ENCODE results near the gene EWSR1.

Gene EWSR1

DNA sequence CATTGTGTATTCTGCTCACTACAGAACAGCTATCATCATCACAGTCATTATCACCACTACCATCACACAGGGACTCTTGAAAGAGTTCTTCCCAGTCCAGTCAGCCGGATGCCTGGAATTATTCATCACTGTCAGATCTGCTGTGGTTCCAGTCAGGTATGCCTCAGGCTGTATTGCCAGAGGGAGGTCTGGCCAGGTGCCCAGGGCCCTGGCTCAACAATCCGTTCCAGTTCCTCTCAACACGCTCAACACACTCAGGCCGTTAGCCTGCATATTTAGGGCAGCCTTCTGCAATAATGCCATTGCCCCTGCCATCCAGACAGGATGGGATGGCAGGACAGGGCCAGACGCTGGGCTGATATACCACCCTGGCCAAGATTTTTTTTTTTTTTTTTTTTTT, 76.1 kb downstream of the EWSR1 start (continued):
- TF ChIP-seq, protein P1, sequence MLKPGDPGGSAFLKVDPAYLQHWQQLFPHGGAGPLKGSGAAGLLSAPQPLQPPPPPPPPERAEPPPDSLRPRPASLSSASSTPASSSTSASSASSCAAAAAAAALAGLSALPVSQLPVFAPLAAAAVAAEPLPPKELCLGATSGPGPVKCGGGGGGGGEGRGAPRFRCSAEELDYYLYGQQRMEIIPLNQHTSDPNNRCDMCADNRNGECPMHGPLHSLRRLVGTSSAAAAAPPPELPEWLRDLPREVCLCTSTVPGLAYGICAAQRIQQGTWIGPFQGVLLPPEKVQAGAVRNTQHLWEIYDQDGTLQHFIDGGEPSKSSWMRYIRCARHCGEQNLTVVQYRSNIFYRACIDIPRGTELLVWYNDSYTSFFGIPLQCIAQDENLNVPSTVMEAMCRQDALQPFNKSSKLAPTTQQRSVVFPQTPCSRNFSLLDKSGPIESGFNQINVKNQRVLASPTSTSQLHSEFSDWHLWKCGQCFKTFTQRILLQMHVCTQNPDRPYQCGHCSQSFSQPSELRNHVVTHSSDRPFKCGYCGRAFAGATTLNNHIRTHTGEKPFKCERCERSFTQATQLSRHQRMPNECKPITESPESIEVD (tag by site-specific recombination; IDR thresholded peaks at IDR 0.05), result no peak
- 0 out of 2 replicates have a peak, but pooled peaks have one; percentile 20 for TF ChIP-seq KLF17 (tag by site-specific recombination; IDR thresholded peaks at IDR 0.05)
- TF ChIP-seq ZNF274 (IDR thresholded peaks at IDR 0.05; ENCODE audit: low read length), result no peak
- no peak for TF ChIP-seq ZNF274 (tag by site-specific recombination; IDR thresholded peaks at IDR 0.05; ENCODE audit: borderline replicate concordance)
- no peak for TF ChIP-seq KLF7 (tag by site-specific recombination; IDR thresholded peaks at IDR 0.05; ENCODE audit: borderline replicate concordance)
- no peak for TF ChIP-seq ZNF621 (tag by site-specific recombination; IDR thresholded peaks at IDR 0.05)
- peak; percentile 53; the same call in 1 of the 2 replicates for TF ChIP-seq PRDM10 (tag by site-specific recombination; IDR thresholded peaks at IDR 0.05)
- TF ChIP-seq, protein P2, sequence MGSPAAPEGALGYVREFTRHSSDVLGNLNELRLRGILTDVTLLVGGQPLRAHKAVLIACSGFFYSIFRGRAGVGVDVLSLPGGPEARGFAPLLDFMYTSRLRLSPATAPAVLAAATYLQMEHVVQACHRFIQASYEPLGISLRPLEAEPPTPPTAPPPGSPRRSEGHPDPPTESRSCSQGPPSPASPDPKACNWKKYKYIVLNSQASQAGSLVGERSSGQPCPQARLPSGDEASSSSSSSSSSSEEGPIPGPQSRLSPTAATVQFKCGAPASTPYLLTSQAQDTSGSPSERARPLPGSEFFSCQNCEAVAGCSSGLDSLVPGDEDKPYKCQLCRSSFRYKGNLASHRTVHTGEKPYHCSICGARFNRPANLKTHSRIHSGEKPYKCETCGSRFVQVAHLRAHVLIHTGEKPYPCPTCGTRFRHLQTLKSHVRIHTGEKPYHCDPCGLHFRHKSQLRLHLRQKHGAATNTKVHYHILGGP (tag by site-specific recombination; IDR thresholded peaks at IDR 0.05), result no peak
- no peak for TF ChIP-seq ZSCAN30 (tag by site-specific recombination; IDR thresholded peaks at IDR 0.05)
- TF ChIP-seq, protein P3, sequence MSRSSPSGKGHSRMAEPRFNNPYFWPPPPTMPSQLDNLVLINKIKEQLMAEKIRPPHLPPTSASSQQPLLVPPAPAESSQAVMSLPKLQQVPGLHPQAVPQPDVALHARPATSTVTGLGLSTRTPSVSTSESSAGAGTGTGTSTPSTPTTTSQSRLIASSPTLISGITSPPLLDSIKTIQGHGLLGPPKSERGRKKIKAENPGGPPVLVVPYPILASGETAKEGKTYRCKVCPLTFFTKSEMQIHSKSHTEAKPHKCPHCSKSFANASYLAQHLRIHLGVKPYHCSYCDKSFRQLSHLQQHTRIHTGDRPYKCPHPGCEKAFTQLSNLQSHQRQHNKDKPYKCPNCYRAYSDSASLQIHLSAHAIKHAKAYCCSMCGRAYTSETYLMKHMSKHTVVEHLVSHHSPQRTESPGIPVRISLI (tag by site-specific recombination; IDR thresholded peaks at IDR 0.05), result peak; percentile 99
- peak; percentile 5; the same call in 1 of the 2 replicates for TF ChIP-seq OSR2 (tag by site-specific recombination; IDR thresholded peaks at IDR 0.05)
- peak; percentile 92 for TF ChIP-seq SP7 (tag by site-specific recombination; IDR thresholded peaks at IDR 0.05)
- peak; percentile 52; the same call in 1 of the 2 replicates for TF ChIP-seq ZBTB20 (tag by site-specific recombination; IDR thresholded peaks at IDR 0.05)
- no peak for TF ChIP-seq ZFP41 (tag by site-specific recombination; IDR thresholded peaks at IDR 0.05; ENCODE audit: borderline replicate concordance)
- peak; percentile 45; the same call in 1 of the 2 replicates for TF ChIP-seq ZFP69B (tag by site-specific recombination; IDR thresholded peaks at IDR 0.05)
- 0 out of 2 replicates have a peak, but pooled peaks have one; percentile 30 for TF ChIP-seq ZXDB (tag by site-specific recombination; IDR thresholded peaks at IDR 0.05)
- TF ChIP-seq ZNF645 (tag by site-specific recombination; IDR thresholded peaks at IDR 0.05), result no peak
- TF ChIP-seq, protein P4, sequence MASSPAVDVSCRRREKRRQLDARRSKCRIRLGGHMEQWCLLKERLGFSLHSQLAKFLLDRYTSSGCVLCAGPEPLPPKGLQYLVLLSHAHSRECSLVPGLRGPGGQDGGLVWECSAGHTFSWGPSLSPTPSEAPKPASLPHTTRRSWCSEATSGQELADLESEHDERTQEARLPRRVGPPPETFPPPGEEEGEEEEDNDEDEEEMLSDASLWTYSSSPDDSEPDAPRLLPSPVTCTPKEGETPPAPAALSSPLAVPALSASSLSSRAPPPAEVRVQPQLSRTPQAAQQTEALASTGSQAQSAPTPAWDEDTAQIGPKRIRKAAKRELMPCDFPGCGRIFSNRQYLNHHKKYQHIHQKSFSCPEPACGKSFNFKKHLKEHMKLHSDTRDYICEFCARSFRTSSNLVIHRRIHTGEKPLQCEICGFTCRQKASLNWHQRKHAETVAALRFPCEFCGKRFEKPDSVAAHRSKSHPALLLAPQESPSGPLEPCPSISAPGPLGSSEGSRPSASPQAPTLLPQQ (tag by site-specific recombination; IDR thresholded peaks at IDR 0.05), result 0 out of 2 replicates have a peak, but pooled peaks have one; percentile 44
- TF ChIP-seq ZBTB21 (tag by site-specific recombination; IDR thresholded peaks at IDR 0.05), result 0 out of 2 replicates have a peak, but pooled peaks have one; percentile 20
- peak; percentile 78 for TF ChIP-seq ZIC2 (tag by site-specific recombination; IDR thresholded peaks at IDR 0.05)
- TF ChIP-seq ZNF600 (tag by site-specific recombination; IDR thresholded peaks at IDR 0.05), result peak; percentile 86
- TF ChIP-seq ZNF624 (tag by site-specific recombination; IDR thresholded peaks at IDR 0.05), result no peak
- TF ChIP-seq YY2 (tag by site-specific recombination; IDR thresholded peaks at IDR 0.05), result no peak
- TF ChIP-seq ZFHX2 (tag by site-specific recombination; conservative IDR thresholded peaks at IDR 0.05), result no peak
- TF ChIP-seq ZNF24 (tag by site-specific recombination; IDR thresholded peaks at IDR 0.05), result peak; percentile 16; the same call in 1 of the 2 replicates
- no peak for TF ChIP-seq ZSCAN4 (tag by site-specific recombination; IDR thresholded peaks at IDR 0.05)
- no peak for TF ChIP-seq ZNF658 (tag by site-specific recombination; IDR thresholded peaks at IDR 0.05)

Measured in HEK293 (cell line).